ENCODE data around the gene SRA1.
A peak's percentile ranks its signal among the peaks of the same experiment; 100 is the strongest.

SRA1 gene

DNA sequence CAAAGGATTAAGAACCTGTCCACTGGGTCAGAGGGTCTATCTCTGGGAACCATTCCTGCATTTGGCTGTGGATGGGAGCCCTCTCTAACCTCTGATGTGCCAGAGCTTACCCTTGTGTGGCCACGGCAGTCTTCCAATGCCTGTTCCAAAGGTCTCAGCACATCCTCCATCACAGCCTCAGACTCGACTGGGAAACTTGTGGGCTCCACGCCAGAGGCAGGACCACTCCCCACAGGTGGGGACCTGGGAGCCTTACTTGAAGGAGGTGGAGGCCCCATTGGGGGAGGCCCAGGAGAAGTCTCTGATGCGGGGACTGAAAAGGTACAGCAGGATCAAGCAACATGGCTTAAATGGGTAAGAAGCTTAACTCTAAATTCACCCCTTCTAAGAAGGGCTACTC lies 5.4 kb downstream of the SRA1 start:
- no peak for DNase-seq (ENCODE audit: low read depth in 2 of 2, low spot score in 1 of 2)

DNA sequence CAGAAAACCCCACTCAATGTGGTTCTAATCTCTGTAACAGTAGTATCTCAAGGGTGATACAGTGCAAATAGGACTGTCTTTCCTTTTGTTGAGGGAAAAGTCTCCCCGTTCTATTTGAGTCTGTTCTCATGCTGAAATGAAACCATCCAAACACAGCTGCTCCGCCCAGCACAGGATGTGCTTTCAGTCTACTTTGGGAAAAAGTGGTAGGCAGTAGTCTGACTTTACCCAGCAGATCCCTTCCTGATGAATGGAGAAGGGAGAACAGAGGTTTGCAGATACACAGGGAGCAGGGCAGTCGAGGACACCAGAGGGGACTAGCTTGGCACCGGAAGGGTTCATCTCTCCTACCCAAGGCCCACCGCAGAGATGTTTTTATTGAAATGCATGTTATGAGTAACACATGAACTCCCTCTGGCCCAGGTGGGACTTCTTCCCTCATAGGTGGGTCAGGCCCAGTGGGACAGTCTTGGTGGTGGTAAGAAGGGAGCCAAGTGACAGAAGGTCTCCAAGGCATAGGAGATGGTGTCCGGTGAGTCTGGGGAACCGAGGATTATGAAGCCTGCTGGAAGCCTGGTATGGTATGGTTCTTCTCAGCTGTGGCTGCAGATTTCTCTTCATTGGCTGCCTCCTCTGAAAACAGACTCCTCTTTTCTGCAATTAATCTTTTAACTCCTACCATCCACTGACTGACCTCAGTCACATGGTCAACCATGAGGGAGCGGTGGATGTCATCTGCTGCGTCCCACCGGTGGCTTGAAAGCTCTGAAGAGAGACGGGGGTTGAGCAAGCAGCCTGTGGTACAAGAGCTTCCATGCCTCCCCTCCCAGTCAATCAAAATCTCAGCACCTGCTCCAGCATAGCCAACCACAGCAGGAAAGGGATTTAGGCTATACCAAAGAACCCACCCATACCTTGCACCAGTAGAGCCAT lies 6.9 kb downstream of the SRA1 start:
- DNase-seq (ENCODE audit: low read depth in 2 of 2, low spot score in 1 of 2): no peak

DNA sequence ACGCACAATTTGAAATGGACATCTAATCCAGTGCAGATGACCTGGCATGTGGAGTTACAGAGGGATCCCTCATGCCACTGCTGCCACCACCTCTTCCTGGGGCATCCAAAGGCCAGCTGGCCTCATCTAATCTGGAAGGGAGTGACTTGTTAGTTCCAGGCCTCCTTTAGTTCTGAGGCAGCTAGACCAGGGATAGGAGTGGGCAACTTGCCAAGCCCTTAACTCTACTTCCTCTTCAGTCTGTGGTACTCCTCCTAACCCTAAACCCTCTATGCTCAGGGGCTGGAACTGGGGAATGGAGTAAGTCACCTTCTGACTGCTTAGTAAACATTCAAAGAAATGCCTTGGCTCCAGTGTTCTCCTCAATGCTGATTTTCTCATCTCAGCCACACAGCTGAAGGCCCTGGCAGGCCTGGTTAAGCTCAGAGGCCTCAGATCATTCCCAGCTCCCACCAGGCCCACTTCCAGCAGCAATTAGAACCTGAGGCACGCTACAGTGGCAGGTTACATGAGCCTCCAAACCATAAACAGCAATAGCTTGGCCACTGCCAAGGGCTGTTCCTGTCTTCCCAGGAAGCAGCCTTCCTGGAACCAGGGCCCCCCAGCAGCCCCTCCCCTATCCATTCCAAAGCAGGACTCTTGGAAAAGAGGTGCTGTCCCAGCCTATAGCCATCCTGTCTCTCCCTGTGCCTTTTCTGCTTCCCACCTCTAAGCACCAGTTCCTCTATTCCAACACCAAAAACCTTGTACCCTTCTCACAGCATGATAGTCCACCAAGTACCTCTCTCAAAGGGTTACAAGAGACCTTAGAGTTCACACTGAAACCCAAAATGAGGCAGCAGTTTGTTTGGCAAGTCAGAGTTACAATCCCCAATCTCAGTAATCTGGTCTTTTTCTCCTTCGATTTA lies 7.8 kb downstream of the SRA1 start:
- no peak for DNase-seq (ENCODE audit: low read depth in 2 of 2, low spot score in 1 of 2)

DNA sequence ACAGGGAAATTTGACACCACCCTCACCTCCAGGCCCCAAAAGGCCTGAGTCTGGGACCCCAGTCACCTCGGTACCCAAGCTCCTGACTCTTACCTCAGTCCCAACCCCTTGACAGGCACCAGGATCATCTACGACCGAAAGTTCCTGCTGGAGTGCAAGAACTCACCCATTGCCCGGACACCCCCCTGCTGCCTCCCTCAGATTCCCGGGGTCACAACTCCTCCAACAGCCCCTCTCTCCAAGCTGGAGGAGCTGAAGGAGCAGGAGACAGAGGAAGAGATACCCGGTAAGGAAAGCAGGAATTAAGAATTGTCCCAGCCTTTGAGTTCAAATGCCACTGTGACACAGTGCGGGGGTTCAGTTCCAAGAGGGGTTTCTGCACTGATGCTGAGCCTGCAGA lies 8.5 kb downstream of the SRA1 start:
- DNase-seq (ENCODE audit: low read depth in 2 of 2, low spot score in 1 of 2): no peak

DNA sequence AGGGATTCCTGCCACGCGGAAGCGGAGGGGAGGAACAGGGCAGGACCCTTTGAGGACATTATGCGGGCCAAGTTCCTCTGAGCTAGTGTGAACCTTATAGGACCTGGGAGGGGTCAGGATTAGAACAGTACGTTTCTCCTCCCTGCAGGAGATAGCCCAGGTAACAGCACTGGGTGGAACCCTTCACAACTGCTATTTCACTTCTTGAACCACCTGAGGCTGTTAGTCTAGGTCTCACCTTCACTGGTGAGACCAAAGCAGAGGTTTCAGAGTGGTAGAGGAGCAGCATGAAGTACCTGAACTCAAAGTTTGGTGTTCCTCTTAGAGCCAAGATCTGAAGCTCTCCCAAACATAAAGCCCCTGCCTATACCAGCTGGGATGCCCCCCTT lies 9.0 kb downstream of the SRA1 start:
- DNase-seq (ENCODE audit: low read depth in 2 of 2, low spot score in 1 of 2): no peak

DNA sequence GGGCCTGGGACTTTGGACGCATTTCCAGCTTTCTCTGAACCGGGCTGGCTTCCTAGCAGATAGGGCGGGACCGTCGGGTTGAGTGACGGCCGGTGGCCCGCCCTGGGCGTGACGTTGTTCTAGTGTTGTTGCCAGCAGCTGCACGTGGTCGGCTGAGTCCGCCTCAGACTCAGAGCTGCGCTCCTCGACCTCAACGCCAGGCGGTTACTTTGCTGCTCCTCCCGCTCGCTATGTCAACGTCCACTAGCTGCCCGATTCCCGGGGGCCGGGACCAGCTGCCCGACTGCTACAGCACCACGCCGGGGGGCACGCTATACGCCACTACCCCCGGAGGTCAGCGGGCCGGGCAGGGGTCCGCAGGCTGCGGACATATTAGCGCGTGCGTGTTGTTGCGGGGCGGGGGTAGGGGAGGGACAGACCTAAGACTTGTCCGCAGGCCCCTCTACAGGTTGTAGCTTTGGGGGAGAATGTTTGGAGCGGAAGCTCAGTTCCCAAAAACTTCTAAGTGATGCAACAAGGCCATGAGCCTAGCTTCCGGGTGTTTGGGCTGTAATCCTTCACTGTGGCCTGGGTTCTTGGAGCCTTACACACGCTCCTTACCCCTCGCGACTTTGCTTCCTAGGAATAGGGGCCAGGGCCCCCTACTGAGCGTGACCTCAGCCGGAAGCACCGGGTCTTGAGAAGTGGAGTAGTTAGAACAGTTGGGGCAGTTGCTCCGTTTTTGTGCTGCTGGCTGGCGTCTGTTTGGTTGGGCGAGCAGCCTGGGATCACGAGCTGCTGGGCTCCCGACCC lies 9.6 kb downstream of the SRA1 start, which contains the start of gene EIF4EBP3:
Gene EIF4EBP3, plus strand, starts transcription at position 155 of the 792 bp plus-strand sequence. Its CDS starts 76 bp downstream, at position 231.
- peak; percentile 60 to 69 for DNase-seq (ENCODE audit: low read depth in 2 of 2, low spot score in 1 of 2)

DNA sequence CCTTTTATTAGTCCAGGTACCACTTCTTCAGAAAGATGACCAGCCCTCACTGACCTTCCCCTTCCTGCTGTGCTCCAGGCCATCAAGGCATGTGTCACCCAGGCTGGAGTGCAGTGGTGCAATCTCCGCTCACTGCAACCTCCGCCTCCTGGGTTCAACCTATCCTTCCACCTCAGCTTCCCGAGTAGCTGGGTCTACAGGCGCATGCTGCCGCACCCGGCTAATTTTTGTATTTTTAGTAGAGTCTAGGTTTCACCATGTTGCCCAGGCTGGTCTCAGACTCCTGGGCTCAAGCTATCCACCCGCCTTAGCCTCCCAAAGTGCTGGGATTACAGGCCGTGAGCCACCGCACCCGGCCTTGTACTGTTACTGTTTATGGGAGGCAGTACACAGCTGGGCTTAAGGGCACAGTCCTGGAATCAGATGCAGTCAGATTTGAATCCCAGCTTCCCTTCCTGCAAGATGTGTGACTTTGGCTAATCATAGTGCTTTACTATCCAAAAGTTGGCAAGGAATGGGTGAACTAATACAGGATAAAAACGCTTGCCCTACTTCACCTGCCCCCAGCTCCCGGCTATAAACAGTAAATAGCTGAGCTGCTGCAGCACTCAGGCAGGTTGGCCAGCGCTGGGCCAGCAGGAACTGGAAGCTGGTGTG lies 10.3 kb downstream of the SRA1 start:
- no peak for DNase-seq (ENCODE audit: low read depth in 2 of 2, low spot score in 1 of 2)

DNA sequence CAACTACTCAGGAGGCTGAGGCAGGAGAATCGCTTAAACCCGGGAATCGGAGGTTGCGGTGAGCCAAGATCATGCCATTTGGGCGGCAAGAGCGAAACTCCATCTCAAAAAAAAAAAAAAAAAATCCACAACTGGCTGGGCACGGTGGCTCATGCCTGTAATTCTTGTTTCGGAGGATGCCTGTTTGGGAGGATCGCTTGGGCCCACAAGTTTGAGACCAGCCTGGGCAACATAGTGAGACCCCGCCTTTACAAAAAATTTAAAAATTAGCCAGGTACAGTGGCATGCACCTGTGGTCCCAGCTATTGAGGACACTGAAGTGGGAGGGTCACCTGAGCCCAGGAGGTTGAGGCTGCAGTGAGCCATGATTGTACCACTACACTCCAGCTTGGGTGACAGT lies 11.7 kb downstream of the SRA1 start:
- no peak for DNase-seq (ENCODE audit: low read depth in 2 of 2, low spot score in 1 of 2)

DNA sequence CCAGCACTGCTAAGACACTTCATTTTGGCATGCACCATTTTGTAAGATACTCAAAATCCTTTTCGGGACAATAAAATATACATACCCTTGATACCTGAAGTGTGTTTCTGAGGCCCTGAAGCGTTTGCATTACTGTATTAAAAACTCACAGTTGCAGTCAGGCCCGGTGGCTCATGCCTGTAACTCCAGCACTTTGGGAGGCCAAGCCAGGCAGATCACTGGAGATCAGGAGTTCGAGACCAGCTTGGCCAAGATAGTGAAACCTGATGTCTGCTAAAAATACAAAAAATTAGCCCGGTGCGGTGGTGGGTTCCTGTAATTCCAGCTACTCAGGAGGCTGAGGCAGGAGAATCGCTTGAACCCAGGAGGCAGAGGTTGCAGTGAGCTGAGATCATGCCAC lies 12.3 kb downstream of the SRA1 start:
- no peak for DNase-seq (ENCODE audit: low read depth in 2 of 2, low spot score in 1 of 2)

DNA sequence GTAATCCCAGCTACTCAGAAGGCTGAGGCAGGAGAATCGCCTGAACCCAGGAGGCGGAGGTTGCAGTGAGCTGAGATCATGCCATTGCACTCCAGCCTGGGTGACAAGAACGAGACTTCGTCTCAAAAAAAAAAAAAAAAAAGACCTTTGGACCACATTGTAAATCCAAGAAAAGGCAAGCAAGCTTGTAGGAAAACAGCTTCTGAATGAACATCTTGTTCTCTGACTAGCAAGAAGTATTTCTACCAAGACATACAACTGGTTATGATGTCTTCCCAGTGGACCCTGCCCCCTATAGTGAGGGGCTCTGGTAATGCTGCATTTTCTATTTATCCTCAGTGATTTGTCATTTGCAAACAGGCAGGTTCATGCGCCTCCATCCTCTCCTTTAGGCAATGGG lies 14.3 kb downstream of the SRA1 start:
- DNase-seq (ENCODE audit: low read depth in 2 of 2, low spot score in 1 of 2): no peak

DNA sequence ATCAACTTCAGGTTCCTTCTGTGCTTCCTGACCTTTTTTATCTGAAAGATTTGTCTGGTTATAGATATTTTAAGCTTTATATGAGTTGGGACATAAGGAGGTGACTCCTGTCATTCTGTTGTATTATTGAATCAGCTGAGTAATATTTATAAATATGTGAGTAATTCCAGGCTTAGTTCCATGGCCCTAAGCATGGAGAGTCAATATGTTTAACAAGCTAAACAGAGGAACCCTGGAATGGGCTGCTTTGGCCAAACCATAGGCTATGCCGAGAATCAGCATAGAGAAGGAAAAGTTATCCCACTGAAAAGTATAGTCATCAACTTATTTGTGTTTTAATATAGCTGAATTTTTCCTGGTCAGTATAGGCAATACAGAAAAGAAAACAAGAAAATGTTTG lies 17.0 kb downstream of the SRA1 start:
- DNase-seq (ENCODE audit: low read depth in 2 of 2, low spot score in 1 of 2): no peak

DNA sequence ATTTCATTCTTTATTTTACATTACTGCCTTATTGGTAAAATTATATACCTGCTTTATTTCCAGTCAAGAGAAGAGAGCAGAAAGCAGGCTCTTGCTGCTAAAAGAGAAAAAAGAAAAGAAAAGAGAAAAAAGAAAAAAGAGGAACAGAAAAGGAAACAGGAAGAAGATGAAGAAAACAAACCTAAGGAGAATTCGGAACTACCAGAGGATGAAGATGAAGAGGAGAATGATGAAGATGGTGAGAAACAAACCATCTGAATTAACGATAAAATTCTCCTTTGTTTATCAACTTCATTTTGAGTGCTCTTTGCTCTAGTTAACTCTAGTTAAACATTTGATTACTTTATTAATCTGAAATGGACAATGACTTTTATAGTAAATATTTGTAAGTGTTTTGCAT lies 33.3 kb downstream of the SRA1 start:
- no peak for DNase-seq (ENCODE audit: low read depth in 2 of 2, low spot score in 1 of 2)

DNA sequence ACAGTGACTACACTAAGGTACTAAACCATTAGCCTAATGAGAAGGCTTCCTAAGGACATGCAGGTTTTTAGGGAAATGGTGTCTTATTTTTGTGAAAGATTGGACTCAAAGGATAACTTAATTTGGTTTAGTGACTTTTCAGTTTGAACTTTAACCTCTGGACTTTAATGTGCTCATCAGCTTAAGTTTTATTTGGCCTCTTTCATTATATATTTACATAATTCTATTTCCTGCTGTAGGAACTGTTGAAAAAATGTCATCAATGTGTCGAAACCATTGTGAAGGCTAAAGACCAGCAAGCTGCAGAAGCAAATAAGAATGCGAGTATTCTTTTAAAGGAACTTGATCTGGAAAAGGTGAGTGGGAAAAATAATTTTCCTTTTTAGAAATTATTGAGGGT lies 44.1 kb downstream of the SRA1 start:
- no peak for DNase-seq (ENCODE audit: low read depth in 2 of 2, low spot score in 1 of 2)

DNA sequence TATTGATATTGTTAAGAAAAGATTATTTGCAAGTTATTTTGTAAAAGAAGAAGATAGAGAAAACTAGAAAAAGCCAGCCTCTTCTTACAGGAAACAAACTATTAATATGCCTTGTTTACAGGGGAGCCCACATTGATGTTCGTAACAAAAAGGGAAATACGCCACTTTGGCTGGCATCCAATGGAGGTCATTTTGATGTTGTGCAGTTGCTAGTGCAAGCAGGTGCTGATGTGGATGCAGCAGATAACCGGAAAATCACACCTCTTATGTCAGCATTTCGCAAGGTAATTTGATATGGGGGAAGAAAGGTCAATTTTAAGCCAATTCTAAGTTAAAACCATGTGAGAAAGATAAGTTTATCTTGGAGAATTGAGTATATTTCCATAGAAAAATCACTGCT lies 47.4 kb downstream of the SRA1 start:
- no peak for DNase-seq (ENCODE audit: low read depth in 2 of 2, low spot score in 1 of 2)

DNA sequence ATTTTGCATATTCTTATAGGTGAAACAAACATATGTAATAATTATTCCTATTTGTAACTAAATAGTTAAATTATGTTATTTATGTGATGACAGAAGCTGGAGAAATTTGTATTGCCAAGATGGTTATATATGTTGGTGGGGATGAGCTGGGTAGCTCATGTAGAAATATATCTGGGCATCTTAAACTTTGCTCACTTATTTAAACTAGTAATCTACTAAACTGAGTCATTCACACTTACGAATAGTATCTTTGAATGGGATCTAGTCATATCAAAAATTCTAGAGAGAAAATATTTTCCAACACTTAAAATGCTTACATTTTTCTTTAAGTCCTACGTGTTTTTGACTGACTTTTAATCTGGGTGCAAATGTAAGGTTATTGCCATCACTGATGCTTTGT lies 54.4 kb downstream of the SRA1 start:
- DNase-seq (ENCODE audit: low read depth in 2 of 2, low spot score in 1 of 2): no peak
